Measurements from ENCODE around the gene VAMP2. TPM values are rescaled to one million over a fixed set of nuclear protein-coding genes. Genes with fewer than 3 reads are reported as not detected.

Gene VAMP2
- total and polyA plus RNA-seq, 9 donors = 35.5 to 233 (median 118) TPM

DNA sequence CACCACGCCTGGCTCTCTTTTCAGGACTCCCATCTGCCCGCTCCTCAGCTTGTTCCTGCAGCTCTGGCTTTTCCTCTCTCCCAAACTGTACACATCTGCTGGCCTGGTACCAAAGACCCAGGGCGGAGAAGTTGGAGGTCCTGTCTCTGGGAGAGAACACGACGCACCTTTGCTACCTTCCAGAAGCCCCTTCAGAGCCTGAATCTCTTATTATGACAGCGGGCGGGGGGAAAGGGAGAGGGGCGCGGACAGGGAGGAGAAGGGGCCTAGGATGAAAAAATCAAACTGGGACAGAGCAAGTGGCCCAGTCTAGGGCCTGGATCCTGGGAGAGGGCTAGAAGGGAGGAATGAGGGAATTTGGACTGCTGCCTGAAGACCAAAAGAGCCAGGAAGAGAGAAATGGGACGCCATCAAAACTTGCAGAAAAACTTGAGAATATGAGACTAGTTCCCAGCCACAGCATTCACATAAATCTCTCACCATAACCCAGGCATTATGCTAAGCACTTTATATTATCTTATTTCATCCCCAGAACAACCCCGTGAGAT is 8.1 kb downstream of the VAMP2 start:
- intact Hi-C loops (cut with DNase I) = loop anchor here in 1 of 4 donors (10.0 kb wide), 1 partner anchor 310 kb away; no protein-coding TSS in a partner anchor
- Histone ChIP-seq H3K36me3 (no peaks in the 10 kb centered on the region), H3K27ac (peak overlapping the region; percentile 94 to 96), H3K27me3 (no peaks in the 10 kb centered on the region), H3K4me1 (ENCODE audit: insufficient read depth) (peaks cover 12% of the 10 kb centered on the region), H3K4me3 (peak overlapping the region; percentile 97), H3K9me3 (no peaks in the 10 kb centered on the region)
- WGBS, 3 donors = 1 to 7% (median 2%) methylated on average over 11 of the region's 11 CpGs
- no peak for DNase-seq
- TF ChIP-seq, protein P1, sequence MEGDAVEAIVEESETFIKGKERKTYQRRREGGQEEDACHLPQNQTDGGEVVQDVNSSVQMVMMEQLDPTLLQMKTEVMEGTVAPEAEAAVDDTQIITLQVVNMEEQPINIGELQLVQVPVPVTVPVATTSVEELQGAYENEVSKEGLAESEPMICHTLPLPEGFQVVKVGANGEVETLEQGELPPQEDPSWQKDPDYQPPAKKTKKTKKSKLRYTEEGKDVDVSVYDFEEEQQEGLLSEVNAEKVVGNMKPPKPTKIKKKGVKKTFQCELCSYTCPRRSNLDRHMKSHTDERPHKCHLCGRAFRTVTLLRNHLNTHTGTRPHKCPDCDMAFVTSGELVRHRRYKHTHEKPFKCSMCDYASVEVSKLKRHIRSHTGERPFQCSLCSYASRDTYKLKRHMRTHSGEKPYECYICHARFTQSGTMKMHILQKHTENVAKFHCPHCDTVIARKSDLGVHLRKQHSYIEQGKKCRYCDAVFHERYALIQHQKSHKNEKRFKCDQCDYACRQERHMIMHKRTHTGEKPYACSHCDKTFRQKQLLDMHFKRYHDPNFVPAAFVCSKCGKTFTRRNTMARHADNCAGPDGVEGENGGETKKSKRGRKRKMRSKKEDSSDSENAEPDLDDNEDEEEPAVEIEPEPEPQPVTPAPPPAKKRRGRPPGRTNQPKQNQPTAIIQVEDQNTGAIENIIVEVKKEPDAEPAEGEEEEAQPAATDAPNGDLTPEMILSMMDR (IDR thresholded peaks at IDR 0.05) = peak in 1 of 3 donors; percentile 5
- TF ChIP-seq EP300 (IDR thresholded peaks at IDR 0.05) (no peak), POLR2A (IDR thresholded peaks at IDR 0.05) (peak; percentile 52)

DNA sequence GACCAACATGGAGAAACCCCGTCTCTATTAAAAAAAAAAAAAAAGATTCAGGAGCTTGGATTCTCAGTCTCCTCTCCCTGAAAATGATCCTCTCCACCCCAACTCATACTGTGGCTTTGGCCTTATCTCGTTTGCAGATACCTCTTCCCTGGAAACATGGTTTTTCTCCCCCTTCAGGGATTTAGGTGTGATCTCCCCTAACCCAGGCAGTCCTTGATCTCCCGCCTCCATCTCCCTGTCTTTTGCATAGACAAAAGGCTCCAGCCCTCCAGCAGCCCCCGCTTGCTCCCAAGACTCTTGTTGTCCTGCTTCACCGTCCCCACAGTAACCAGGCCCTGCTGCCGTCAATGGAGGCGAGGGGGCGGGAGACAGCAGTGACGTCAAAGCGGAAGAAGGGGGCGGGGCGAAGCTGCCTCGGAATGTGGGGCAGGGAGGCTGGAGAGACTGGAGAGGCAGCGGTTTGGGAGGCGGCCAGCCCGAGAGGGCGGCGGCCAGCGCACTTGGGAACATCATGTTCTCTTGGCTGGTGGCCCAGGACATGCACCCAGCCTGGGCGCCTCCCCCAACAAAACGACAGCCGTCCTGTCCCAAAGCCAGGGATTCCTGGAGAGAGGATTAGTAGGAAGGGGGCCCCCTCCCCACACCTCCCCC is 8.7 kb downstream of the VAMP2 start:
- intact Hi-C loops (cut with DNase I) = loop anchor here in 1 of 4 donors (10.0 kb wide), 1 partner anchor 309 kb away; no protein-coding TSS in a partner anchor
- no peaks in the 10 kb centered on the region for H3K36me3 ChIP-seq
- TF ChIP-seq, protein P1 (IDR thresholded peaks at IDR 0.05) = no peak
- TF ChIP-seq POLR2A (IDR thresholded peaks at IDR 0.05) (peak; percentile 86), EP300 (IDR thresholded peaks at IDR 0.05) (peak; percentile 100)
- peaks cover 12% of the 10 kb centered on the region for H3K4me1 ChIP-seq (ENCODE audit: insufficient read depth)
- DNase-seq = peak; percentile 100
- H3K27ac ChIP-seq = peak overlapping the region; percentile 94 to 96
- H3K9me3 ChIP-seq = no peaks in the 10 kb centered on the region
- H3K27me3 ChIP-seq = no peaks in the 10 kb centered on the region
- WGBS, 3 donors = 1% methylated on average over 22 of the region's 22 CpGs
- peak overlapping the region; percentile 97 for H3K4me3 ChIP-seq

DNA sequence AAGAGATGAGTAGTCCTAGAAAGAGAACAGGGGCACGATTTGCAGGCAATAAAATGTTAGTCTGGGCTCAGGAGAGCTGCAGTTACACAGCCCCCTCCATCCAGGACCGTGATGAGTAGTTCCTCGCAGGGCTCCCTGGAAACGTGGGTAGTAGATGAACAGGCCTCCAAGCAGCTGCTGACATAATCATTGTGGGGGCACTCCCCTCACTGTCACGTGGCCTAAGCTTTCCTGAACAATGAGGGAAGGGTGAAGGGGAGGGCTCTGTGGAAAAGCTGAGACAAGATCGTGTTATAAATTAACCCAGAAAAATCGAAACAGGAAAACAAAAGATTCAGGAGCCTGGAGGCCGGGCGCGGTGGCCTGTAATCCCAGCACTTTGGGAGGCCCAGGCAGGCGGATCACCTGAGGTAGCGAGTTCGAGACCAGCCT is 9.2 kb downstream of the VAMP2 start:
- Histone ChIP-seq H3K36me3 (no peaks in the 10 kb centered on the region), H3K27me3 (no peaks in the 10 kb centered on the region), H3K4me1 (ENCODE audit: insufficient read depth) (peaks cover 12% of the 10 kb centered on the region), H3K4me3 (peak overlapping the region; percentile 56), H3K27ac (peak overlapping the region; percentile 94 to 96), H3K9me3 (no peaks in the 10 kb centered on the region)
- WGBS, 3 donors = 6 to 8% (median 8%) methylated on average over 13 of the region's 13 CpGs
- DNase-seq = peak; percentile 71 to 86 (median 80)
- intact Hi-C loops (cut with DNase I) = loop anchor here in 1 of 4 donors (10.0 kb wide), 1 partner anchor 309 kb away; no protein-coding TSS in a partner anchor
- TF ChIP-seq, protein P1 (IDR thresholded peaks at IDR 0.05) = no peak
- TF ChIP-seq EP300 (IDR thresholded peaks at IDR 0.05) (peak; percentile 41), POLR2A (IDR thresholded peaks at IDR 0.05) (peak; percentile 46)

DNA sequence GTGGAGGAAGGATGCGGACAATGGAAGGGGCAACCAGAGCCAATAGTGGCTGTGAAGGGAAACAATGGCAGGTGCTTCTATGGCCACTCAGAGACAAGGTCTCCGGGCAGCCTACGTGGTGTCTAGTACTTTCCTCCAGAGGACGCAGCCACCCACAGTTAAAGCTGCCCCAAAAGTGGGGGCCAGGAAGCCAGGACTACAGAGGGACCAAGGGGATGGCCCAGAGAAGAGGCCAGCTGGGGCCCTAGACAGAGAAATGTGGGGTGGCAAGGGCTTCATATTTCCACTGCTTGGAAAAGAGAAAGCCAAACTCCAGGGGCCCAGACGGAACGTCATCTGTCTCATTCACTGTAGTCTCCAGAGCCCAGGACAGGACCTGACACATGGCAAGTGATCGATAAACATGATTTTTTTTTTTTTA is 9.7 kb downstream of the VAMP2 start:
- Histone ChIP-seq H3K36me3 (no peaks in the 10 kb centered on the region), H3K27ac (peak overlapping the region; percentile 94 to 96), H3K9me3 (no peaks in the 10 kb centered on the region), H3K4me1 (ENCODE audit: insufficient read depth) (peaks cover 12% of the 10 kb centered on the region), H3K27me3 (no peaks in the 10 kb centered on the region), H3K4me3 (peak overlapping the region; percentile 56)
- TF ChIP-seq, protein P1 (IDR thresholded peaks at IDR 0.05) = no peak
- no peak for TF ChIP-seq EP300 (IDR thresholded peaks at IDR 0.05)
- no peak for TF ChIP-seq POLR2A (IDR thresholded peaks at IDR 0.05)
- WGBS, 3 donors = 67 to 76% (median 71%) methylated on average over 7 of the region's 7 CpGs
- intact Hi-C loops (cut with DNase I) = loop anchor here in 1 of 4 donors (10.0 kb wide), 1 partner anchor 308 kb away; no protein-coding TSS in a partner anchor
- peak in 4 of 5 donors; percentile 38 to 62 (median 56) for DNase-seq

Measured in ovary (tissue), 9 donors.